ENCODE data around the gene DTNBP1.

Gene DTNBP1

DNA sequence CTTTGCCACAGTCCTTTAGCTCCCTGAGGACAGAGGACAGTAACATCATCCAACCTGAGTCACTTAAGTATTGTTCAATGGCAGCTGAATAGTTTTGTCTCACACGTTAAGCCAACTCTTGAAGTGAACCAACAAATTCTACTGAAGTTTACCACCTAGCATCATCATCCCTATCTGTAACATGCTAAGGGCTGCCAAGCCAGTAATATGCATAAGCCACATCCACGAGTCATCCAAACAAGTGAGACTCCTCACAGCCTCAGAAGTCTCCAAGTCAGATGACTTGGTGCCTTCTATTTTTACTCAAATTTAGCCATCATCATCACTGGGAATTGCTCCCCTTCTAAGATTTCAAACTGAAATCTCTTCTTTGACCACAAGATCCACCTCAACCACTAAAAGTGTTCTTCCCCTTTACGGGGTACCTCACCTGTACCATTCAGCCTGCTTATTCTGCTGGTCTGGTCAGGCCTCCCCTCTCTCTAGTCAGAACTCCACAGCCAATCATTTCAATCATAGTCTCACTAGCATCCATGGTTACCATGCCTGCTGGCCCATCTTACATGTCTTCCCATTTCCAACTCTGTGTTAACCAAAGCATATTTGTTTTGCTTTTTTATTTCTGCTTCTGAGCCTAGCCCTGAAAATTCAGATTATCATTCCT lies 73.7 kb downstream of the DTNBP1 start:
- H3F3A ChIP-seq (ENCODE audit: control insufficient read depth, insufficient read depth) = no peaks in the 10 kb centered on the region
- TF ChIP-seq CTCF (IDR thresholded peaks at IDR 0.05; ENCODE audit: low read depth, low read length, poor library complexity, severe bottlenecking) (no peak), EZH2phosphoT487 (IDR thresholded peaks at IDR 0.05; ENCODE audit: borderline replicate concordance, low read length) (no peak)
- H3K79me2 ChIP-seq (ENCODE audit: control insufficient read depth, low read length) = 0 out of 2 replicates have a peak, but pooled peaks cover 2% of the 10 kb centered on the region
- no peaks in the 10 kb centered on the region for H3K9me2 ChIP-seq (replicated peaks; ENCODE audit: control insufficient read depth, low read length)
- no peak overlapping the region for H3K27ac ChIP-seq (ENCODE audit: low read depth, low read length)
- peaks cover 13% of the 10 kb centered on the region; the same call in 1 of the 2 replicates for H3K36me3 ChIP-seq (ENCODE audit: control insufficient read depth, low read length)
- H3K27me3 ChIP-seq (ENCODE audit: control insufficient read depth, low read length) = no peaks in the 10 kb centered on the region
- no peaks in the 10 kb centered on the region for H3K9me3 ChIP-seq (ENCODE audit: control insufficient read depth, insufficient read depth, low read length)
- no peaks in the 10 kb centered on the region for H4K20me1 ChIP-seq (ENCODE audit: control insufficient read depth, insufficient read depth, low read depth, low read length)
- no peaks in the 10 kb centered on the region for H3K4me1 ChIP-seq (ENCODE audit: control insufficient read depth, low read length)
- no peak overlapping the region for H3K4me3 ChIP-seq (ENCODE audit: low read length)
- H3K4me2 ChIP-seq (ENCODE audit: low read length) = no peak overlapping the region

DNA sequence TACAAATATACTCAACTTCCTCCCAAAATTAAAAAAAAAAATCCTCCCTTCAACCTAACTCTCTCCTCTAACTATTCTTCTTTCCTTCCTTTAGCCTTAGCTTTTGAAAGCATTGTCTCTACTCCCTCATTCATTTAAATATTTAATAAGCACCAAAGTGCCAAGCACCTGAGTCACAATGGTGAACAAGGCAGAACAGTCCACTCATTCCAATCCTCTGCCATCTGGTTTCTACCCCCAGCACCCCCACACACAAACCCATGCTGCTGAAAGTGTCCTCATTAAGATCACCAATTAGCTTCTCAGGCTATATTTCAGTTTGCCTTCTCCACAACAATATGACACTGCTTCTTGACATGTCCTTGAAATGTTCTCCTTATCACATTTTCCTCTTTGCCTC lies 76.3 kb downstream of the DTNBP1 start:
- peaks cover 5% of the 10 kb centered on the region; the same call in 1 of the 2 replicates for H3K36me3 ChIP-seq (ENCODE audit: control insufficient read depth, low read length)
- no peaks in the 10 kb centered on the region for H3K4me1 ChIP-seq (ENCODE audit: control insufficient read depth, low read length)
- H3F3A ChIP-seq (ENCODE audit: control insufficient read depth, insufficient read depth) = no peaks in the 10 kb centered on the region
- H4K20me1 ChIP-seq (ENCODE audit: control insufficient read depth, insufficient read depth, low read depth, low read length) = no peaks in the 10 kb centered on the region
- H3K4me3 ChIP-seq (ENCODE audit: low read length) = no peak overlapping the region
- H3K27me3 ChIP-seq (ENCODE audit: control insufficient read depth, low read length) = no peaks in the 10 kb centered on the region
- no peak overlapping the region for H3K4me2 ChIP-seq (ENCODE audit: low read length)
- TF ChIP-seq EZH2phosphoT487 (IDR thresholded peaks at IDR 0.05; ENCODE audit: borderline replicate concordance, low read length) = no peak
- no peak for TF ChIP-seq CTCF (IDR thresholded peaks at IDR 0.05; ENCODE audit: low read depth, low read length, poor library complexity, severe bottlenecking)
- H3K9me2 ChIP-seq (replicated peaks; ENCODE audit: control insufficient read depth, low read length) = no peaks in the 10 kb centered on the region
- H3K79me2 ChIP-seq (ENCODE audit: control insufficient read depth, low read length) = 0 out of 2 replicates have a peak, but pooled peaks cover 2% of the 10 kb centered on the region
- no peak overlapping the region for H3K27ac ChIP-seq (ENCODE audit: low read depth, low read length)
- H3K9me3 ChIP-seq (ENCODE audit: control insufficient read depth, insufficient read depth, low read length) = no peaks in the 10 kb centered on the region

DNA sequence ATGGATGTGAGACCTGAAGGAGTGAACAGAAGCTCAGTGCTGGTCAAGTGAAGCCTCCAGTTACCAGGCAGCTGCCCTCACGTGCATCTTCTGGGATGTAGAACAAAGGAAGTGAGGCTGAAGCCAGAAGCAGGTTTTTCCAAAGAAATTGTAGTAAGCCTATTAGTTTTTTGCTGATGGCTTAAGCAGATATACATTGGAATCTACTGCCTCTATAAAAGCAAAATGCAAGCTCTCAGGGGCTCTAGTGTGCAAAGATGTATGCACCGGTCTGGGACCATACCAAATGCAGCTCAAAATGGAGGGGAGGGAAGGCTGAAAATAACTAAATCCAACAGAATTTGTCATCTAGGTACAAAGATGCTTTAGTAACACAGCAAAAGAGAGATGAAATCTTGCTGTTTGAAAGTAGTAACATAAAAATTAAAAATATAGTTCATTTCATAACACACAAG lies 77.0 kb downstream of the DTNBP1 start:
- H4K20me1 ChIP-seq (ENCODE audit: control insufficient read depth, insufficient read depth, low read depth, low read length) = no peaks in the 10 kb centered on the region
- H3K9me2 ChIP-seq (replicated peaks; ENCODE audit: control insufficient read depth, low read length) = no peaks in the 10 kb centered on the region
- TF ChIP-seq EZH2phosphoT487 (IDR thresholded peaks at IDR 0.05; ENCODE audit: borderline replicate concordance, low read length) = no peak
- no peak for TF ChIP-seq CTCF (IDR thresholded peaks at IDR 0.05; ENCODE audit: low read depth, low read length, poor library complexity, severe bottlenecking)
- 0 out of 2 replicates have a peak, but pooled peaks cover 2% of the 10 kb centered on the region for H3K79me2 ChIP-seq (ENCODE audit: control insufficient read depth, low read length)
- no peaks in the 10 kb centered on the region for H3K4me1 ChIP-seq (ENCODE audit: control insufficient read depth, low read length)
- no peak overlapping the region for H3K4me2 ChIP-seq (ENCODE audit: low read length)
- no peaks in the 10 kb centered on the region for H3F3A ChIP-seq (ENCODE audit: control insufficient read depth, insufficient read depth)
- H3K27ac ChIP-seq (ENCODE audit: low read depth, low read length) = no peak overlapping the region
- H3K36me3 ChIP-seq (ENCODE audit: control insufficient read depth, low read length) = 0 out of 2 replicates have a peak, but pooled peaks cover 3% of the 10 kb centered on the region
- no peaks in the 10 kb centered on the region for H3K9me3 ChIP-seq (ENCODE audit: control insufficient read depth, insufficient read depth, low read length)
- no peak overlapping the region for H3K4me3 ChIP-seq (ENCODE audit: low read length)
- H3K27me3 ChIP-seq (ENCODE audit: control insufficient read depth, low read length) = no peaks in the 10 kb centered on the region
